Esophagus squamous epithelium (tissue), 5 donors: ENCODE measurements around the gene SH3D21. TPM values are rescaled to one million over a fixed set of nuclear protein-coding genes. Genes with fewer than 3 reads are reported as not detected.

Source experiments
- DNase-seq: peaks from one replicate; lab custom pipeline; 2025; lab: John Stamatoyannopoulos, UW
- H3K27ac ChIP-seq, 4 donors: fragments of 200-600 bp; sonication (generic); one replicate each; pipeline ENCODE4 v1.5.1; 2016 to 2019; ENCODE audit warnings: mild to moderate bottlenecking in 1 of 4
- H3K27me3 ChIP-seq, 4 donors: fragments of 200-600 bp; sonication (generic); 1 replicate in 3 of 4; 2 replicates in 1 of 4; pipeline versions ENCODE4 v1.5.1 to v1.6.0; 2017 to 2021; ENCODE audit warnings: antibody characterized with exemption in 1 of 4
- H3K36me3 ChIP-seq, 3 donors: fragments of 200-600 bp; sonication (generic); one replicate each; pipeline ENCODE4 v1.5.1; 2016 to 2019
- H3K4me1 ChIP-seq, 3 donors: fragments of 200-600 bp; sonication (generic); one replicate each; pipeline ENCODE4 v1.5.1; 2017 to 2019
- H3K4me3 ChIP-seq, 4 donors: fragments of 200-600 bp; sonication (generic); 1 replicate in 3 of 4; 2 replicates in 1 of 4; pipeline ENCODE4 v1.5.1; 2016 to 2019; ENCODE audit warnings: mild to moderate bottlenecking in 2 of 4, moderate library complexity in 1 of 4
- H3K9me3 ChIP-seq, 3 donors: fragments of 200-600 bp; sonication (generic); one replicate each; pipeline ENCODE4 v1.5.1; 2016 to 2019
- CTCF ChIP-seq, 6 experiments: fragments of 450-650 bp in 4 of 6; fragments of 200-600 bp in 2 of 6; sonication (generic) in 2 of 6; IDR thresholded peaks; one replicate each; pipeline ENCODE4 v1.5.1; 2016 to 2019; ENCODE audit warnings: antibody characterized with exemption in 6 of 6, mild to moderate bottlenecking in 4 of 6, moderate library complexity in 4 of 6
- POLR2A ChIP-seq, 4 donors: fragments of 450-650 bp; IDR thresholded peaks; one replicate each; pipeline ENCODE4 v1.6.1; 2017; ENCODE audit warnings: antibody characterized with exemption in 4 of 4, mild to moderate bottlenecking in 4 of 4, moderate library complexity in 3 of 4
- WGBS, 2 donors: methylation state at CpG; one replicate each; pipeline ENCODE4 v1.1.5; 2018; 5-methylcytosine and 5-hydroxymethylcytosine counted together
- intact Hi-C: fragments of 100-400 bp; cut with DNase I; formaldehyde crosslinking; loops from one replicate; pipeline ENCODE4 v1.15.0; 2022
- total RNA-seq, 4 donors: library from RNA; depleted of rRNA; stranded (reverse); fragments of >200 nt; gene quantifications; one replicate each; pipeline ENCODE4 v1.1.0, GENCODE V29; 2016
- donor health status: DM: yes; HTN: yes; CAD: no.

Gene SH3D21
- total RNA-seq, 4 donors from 2014 or later = 2.8 to 9.7 (median 3.7) TPM

DNA sequence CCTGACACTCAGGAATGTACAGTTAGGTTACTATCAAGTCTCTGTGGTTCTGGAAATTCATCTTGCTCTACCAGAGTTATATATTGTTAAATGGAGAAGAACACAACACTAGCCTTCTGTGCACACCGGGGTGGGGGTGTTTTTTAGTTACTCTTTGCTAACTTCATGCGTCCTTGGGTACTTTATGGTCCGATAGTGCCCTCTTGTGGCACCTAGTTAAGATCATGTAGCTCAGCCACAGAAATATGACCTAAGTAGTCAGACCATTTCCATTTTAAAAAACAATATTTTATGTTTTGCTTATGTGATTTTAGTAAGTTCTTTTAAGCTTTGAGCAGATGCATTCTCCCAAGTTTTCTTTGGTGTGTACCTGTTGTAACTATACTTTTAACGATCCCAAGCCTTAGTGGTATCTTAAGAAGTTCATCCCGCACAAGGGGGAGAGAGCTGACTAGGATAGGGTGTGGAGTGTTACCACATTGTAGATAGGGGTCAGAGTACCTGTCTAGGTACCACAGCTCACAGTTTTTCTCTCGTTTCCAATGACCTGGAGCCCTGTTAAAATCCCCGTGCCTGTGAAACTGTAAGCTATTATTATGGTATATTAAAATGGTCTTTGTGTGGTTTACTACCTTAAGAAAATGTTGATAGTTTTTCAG is 20.6 kb upstream of the SH3D21 start:
- H3K36me3 ChIP-seq = peaks cover 24 to 92% (median 37%) of the 10 kb centered on the region in 3 donors
- H3K27me3 ChIP-seq = no peaks in the 10 kb centered on the region
- no peak for TF ChIP-seq POLR2A (IDR thresholded peaks at IDR 0.05)
- peak; percentile 27 to 77 (median 72) for TF ChIP-seq CTCF (IDR thresholded peaks at IDR 0.05)
- intact Hi-C loops = loop anchor here (10.0 kb wide), 1 partner anchor 171 kb away; no protein-coding TSS in a partner anchor
- no peaks in the 10 kb centered on the region for H3K9me3 ChIP-seq
- 42 to 50% methylated on average over 7 of the region's 7 CpGs for WGBS, 2 donors
- no peak overlapping the region for H3K4me3 ChIP-seq
- H3K27ac ChIP-seq = peak overlapping the region in 2 of 4 donors; percentile 31 to 39
- no peak for DNase-seq
- peaks cover 0 to 43% (median 0%) of the 10 kb centered on the region in 3 donors for H3K4me1 ChIP-seq

DNA sequence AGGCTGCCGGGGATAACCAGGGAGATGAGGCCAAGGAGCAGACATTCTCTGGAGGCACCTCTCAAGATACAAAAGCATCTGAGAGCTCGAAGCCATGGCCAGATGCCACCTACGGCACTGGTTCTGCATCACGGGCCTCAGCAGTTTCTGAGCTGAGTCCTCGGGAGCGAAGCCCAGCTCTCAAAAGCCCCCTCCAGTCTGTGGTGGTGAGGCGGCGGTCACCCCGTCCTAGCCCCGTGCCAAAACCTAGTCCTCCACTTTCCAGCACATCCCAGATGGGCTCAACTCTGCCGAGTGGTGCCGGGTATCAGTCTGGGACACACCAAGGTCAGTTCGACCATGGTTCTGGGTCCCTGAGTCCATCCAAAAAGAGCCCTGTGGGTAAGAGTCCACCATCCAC is 19.4 kb upstream of the SH3D21 start:
- Histone ChIP-seq H3K9me3 (no peaks in the 10 kb centered on the region), H3K4me1 (peaks cover 0 to 41% (median 0%) of the 10 kb centered on the region in 3 donors), H3K27me3 (no peaks in the 10 kb centered on the region), H3K36me3 (peaks cover 24 to 94% (median 44%) of the 10 kb centered on the region in 3 donors), H3K4me3 (no peak overlapping the region), H3K27ac (no peak overlapping the region)
- no peak for DNase-seq
- intact Hi-C loops = loop anchor here (10.0 kb wide), 1 partner anchor 172 kb away; no protein-coding TSS in a partner anchor
- TF ChIP-seq CTCF (IDR thresholded peaks at IDR 0.05) (no peak), POLR2A (IDR thresholded peaks at IDR 0.05) (no peak)
- 84% methylated on average over 8 of the region's 13 CpGs; no CpG with 5 or more reads in 1 of the 2 donors for WGBS, 2 donors

- Histone ChIP-seq H3K27me3 (no peaks in the 10 kb centered on the region), H3K9me3 (no peaks in the 10 kb centered on the region), H3K4me3 (no peak overlapping the region), H3K27ac (no peak overlapping the region), H3K4me1 (peaks cover 0 to 38% (median 0%) of the 10 kb centered on the region in 3 donors), H3K36me3 (peaks cover 28 to 94% (median 45%) of the 10 kb centered on the region in 3 donors)
- WGBS, 2 donors = 90% methylated on average over 5 of the region's 5 CpGs
- TF ChIP-seq CTCF (IDR thresholded peaks at IDR 0.05) (no peak), POLR2A (IDR thresholded peaks at IDR 0.05) (no peak)
- intact Hi-C loops = loop anchor here (10.0 kb wide), 1 partner anchor 173 kb away; no protein-coding TSS in a partner anchor
- DNase-seq = no peak
Measured at GRCh38 chr1:36287595-36287994, 18.6 kb upstream of the SH3D21 start.

DNA sequence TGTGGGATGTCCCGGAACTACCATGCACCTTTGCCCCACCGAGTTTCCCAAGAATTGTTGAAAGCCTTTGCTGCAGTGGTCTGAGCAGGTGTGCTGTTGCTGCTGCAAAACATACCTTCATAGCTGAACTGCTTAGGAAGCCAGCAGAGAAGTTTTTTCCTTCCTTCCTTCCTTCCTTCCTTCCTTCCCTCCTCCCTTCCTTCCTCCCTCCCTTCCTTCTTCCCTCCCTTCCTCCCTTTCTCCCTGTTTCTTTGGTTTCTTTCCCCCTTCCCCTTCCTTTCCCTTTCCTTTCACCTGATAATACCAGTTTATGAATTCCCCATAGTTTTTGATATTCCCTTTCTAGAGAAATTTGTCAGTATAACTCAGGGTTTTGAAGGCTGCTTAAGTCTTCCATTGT is 10.8 kb upstream of the SH3D21 start:
- Histone ChIP-seq H3K27me3 (no peaks in the 10 kb centered on the region), H3K36me3 (peaks cover 5 to 99% (median 46%) of the 10 kb centered on the region in 3 donors)

More for the DNA sequence above, 10.8 kb upstream of the SH3D21 start:
- no peak overlapping the region for H3K4me3 ChIP-seq
- no peak for DNase-seq
- no peak for TF ChIP-seq CTCF (IDR thresholded peaks at IDR 0.05)
- TF ChIP-seq POLR2A (IDR thresholded peaks at IDR 0.05) = no peak
- intact Hi-C loops = no loop called here
- no peak overlapping the region for H3K27ac ChIP-seq
- 97 to 98% methylated on average over 2 of the region's 2 CpGs for WGBS, 2 donors
- no peaks in the 10 kb centered on the region for H3K9me3 ChIP-seq
- peaks cover 2 to 17% (median 8%) of the 10 kb centered on the region in 3 donors for H3K4me1 ChIP-seq
